Measurements from ENCODE around the gene SUMO4. TPM values are rescaled to one million over a fixed set of nuclear protein-coding genes. Genes with fewer than 3 reads are reported as not detected.

Gene SUMO4
- total RNA-seq, 4 donors from 2014 or later = 1.0 to 6.0 (median 3.4) TPM

- WGBS = 88% methylated on average over 4 of the region's 4 CpGs
- H3K27ac ChIP-seq = no peak overlapping the region
- H3K4me1 ChIP-seq = peaks cover 16% of the 10 kb centered on the region
- no peaks in the 10 kb centered on the region for H3K27me3 ChIP-seq
- no peaks in the 10 kb centered on the region for H3K9me3 ChIP-seq
- no peak for DNase-seq (ENCODE audit: low spot score in 2 of 2)
- no peak overlapping the region for H3K4me3 ChIP-seq
- TF ChIP-seq POLR2AphosphoS5 (IDR thresholded peaks at IDR 0.05) = no peak
- no peak for TF ChIP-seq CTCF (IDR thresholded peaks at IDR 0.05)
- no peak for TF ChIP-seq EP300 (IDR thresholded peaks at IDR 0.05)
- no peak for TF ChIP-seq POLR2A (IDR thresholded peaks at IDR 0.05)
- no peaks in the 10 kb centered on the region for H3K36me3 ChIP-seq
Observed at GRCh38 chr6:149366267-149366921, 33.7 kb upstream of the SUMO4 start.

- WGBS = 89% methylated on average over 1 of the region's 1 CpG
- no peak for DNase-seq (ENCODE audit: low spot score in 2 of 2)
- H3K27me3 ChIP-seq = no peaks in the 10 kb centered on the region
- peaks cover 16% of the 10 kb centered on the region for H3K4me1 ChIP-seq
- H3K36me3 ChIP-seq = no peaks in the 10 kb centered on the region
- TF ChIP-seq POLR2AphosphoS5 (IDR thresholded peaks at IDR 0.05) (no peak), CTCF (IDR thresholded peaks at IDR 0.05) (no peak), EP300 (IDR thresholded peaks at IDR 0.05) (no peak), POLR2A (IDR thresholded peaks at IDR 0.05) (no peak)
- no peak overlapping the region for H3K27ac ChIP-seq
- H3K4me3 ChIP-seq = no peak overlapping the region
- no peaks in the 10 kb centered on the region for H3K9me3 ChIP-seq
Observed at GRCh38 chr6:149368065-149368464, 32.0 kb upstream of the SUMO4 start.

GRCh38 chr6:149371154-149371553 is 28.9 kb upstream of the SUMO4 start:
- H3K4me1 ChIP-seq = peaks cover 9% of the 10 kb centered on the region
- no peak for TF ChIP-seq EP300 (IDR thresholded peaks at IDR 0.05)
- TF ChIP-seq POLR2A (IDR thresholded peaks at IDR 0.05) = no peak
- TF ChIP-seq CTCF (IDR thresholded peaks at IDR 0.05) = no peak
- TF ChIP-seq POLR2AphosphoS5 (IDR thresholded peaks at IDR 0.05) = no peak

GRCh38 chr6:149372062-149372461 is 28.0 kb upstream of the SUMO4 start:
- no peak for DNase-seq (ENCODE audit: low spot score in 2 of 2)
- Histone ChIP-seq H3K27me3 (no peaks in the 10 kb centered on the region), H3K36me3 (no peaks in the 10 kb centered on the region), H3K4me1 (peaks cover 6% of the 10 kb centered on the region), H3K9me3 (no peaks in the 10 kb centered on the region), H3K4me3 (no peak overlapping the region), H3K27ac (no peak overlapping the region)
- TF ChIP-seq POLR2AphosphoS5 (IDR thresholded peaks at IDR 0.05) (no peak), EP300 (IDR thresholded peaks at IDR 0.05) (no peak), POLR2A (IDR thresholded peaks at IDR 0.05) (no peak), CTCF (IDR thresholded peaks at IDR 0.05) (no peak)
- 74% methylated on average over 2 of the region's 2 CpGs for WGBS

More at GRCh38 chr6:149371154-149371553, 28.9 kb upstream of the SUMO4 start:
- H3K27me3 ChIP-seq = no peaks in the 10 kb centered on the region
- DNase-seq (ENCODE audit: low spot score in 2 of 2) = no peak
- no peak overlapping the region for H3K4me3 ChIP-seq
- no peak overlapping the region for H3K27ac ChIP-seq
- no peaks in the 10 kb centered on the region for H3K9me3 ChIP-seq
- H3K36me3 ChIP-seq = no peaks in the 10 kb centered on the region

- no peak for TF ChIP-seq POLR2A (IDR thresholded peaks at IDR 0.05)
- TF ChIP-seq CTCF (IDR thresholded peaks at IDR 0.05) = no peak
- TF ChIP-seq POLR2AphosphoS5 (IDR thresholded peaks at IDR 0.05) = no peak
- no peaks in the 10 kb centered on the region for H3K9me3 ChIP-seq
- no peaks in the 10 kb centered on the region for H3K4me1 ChIP-seq
- no peak overlapping the region for H3K4me3 ChIP-seq
- H3K27ac ChIP-seq = no peak overlapping the region
- peaks cover 6% of the 10 kb centered on the region for H3K36me3 ChIP-seq
- 93% methylated on average over 2 of the region's 2 CpGs for WGBS
- no peak for DNase-seq (ENCODE audit: low spot score in 2 of 2)
- H3K27me3 ChIP-seq = no peaks in the 10 kb centered on the region
Observed at GRCh38 chr6:149373511-149373910, 26.6 kb upstream of the SUMO4 start.
